Putamen (tissue), 1 donor: ENCODE results near the gene TENM3.

ENCODE experiments used
- DNase-seq: peaks from one replicate; pipeline ENCODE4 v3.0.0-alpha.2; 2016; ENCODE audit warnings: low spot score

Gene TENM3

GRCh38 chr4:182254026-182254780 is 11.0 kb downstream of the TENM3 start:
- no peak for DNase-seq

GRCh38 chr4:182255441-182256190 is 12.4 kb downstream of the TENM3 start:
- DNase-seq, result no peak

GRCh38 chr4:182257016-182257415 is 13.8 kb downstream of the TENM3 start:
- no peak for DNase-seq

- no peak for DNase-seq
Measured at GRCh38 chr4:182257503-182257902, 14.3 kb downstream of the TENM3 start.

GRCh38 chr4:182258441-182259000 is 15.3 kb downstream of the TENM3 start:
- DNase-seq, result no peak

GRCh38 chr4:182261651-182262223 is 18.5 kb downstream of the TENM3 start:
- DNase-seq, result no peak

- DNase-seq, result no peak
Measured at GRCh38 chr4:182263562-182263961, 20.4 kb downstream of the TENM3 start.

GRCh38 chr4:182264139-182264752 is 21.0 kb downstream of the TENM3 start:
- DNase-seq, result no peak

- DNase-seq, result no peak
Measured at GRCh38 chr4:182265881-182266280, 22.7 kb downstream of the TENM3 start.

GRCh38 chr4:182267048-182267447 is 23.8 kb downstream of the TENM3 start:
- DNase-seq, result no peak

- no peak for DNase-seq
Measured at GRCh38 chr4:182268966-182269365, 25.8 kb downstream of the TENM3 start.

GRCh38 chr4:182271731-182272130 is 28.5 kb downstream of the TENM3 start:
- no peak for DNase-seq

GRCh38 chr4:182272151-182272550 is 28.9 kb downstream of the TENM3 start:
- DNase-seq, result no peak

- no peak for DNase-seq
Measured at GRCh38 chr4:182273191-182273935, 30.2 kb downstream of the TENM3 start.

- DNase-seq, result no peak
Measured at GRCh38 chr4:182276210-182277109, 33.3 kb downstream of the TENM3 start.

GRCh38 chr4:182277377-182277776 is 34.2 kb downstream of the TENM3 start:
- no peak for DNase-seq

GRCh38 chr4:182278729-182279128 is 35.5 kb downstream of the TENM3 start:
- DNase-seq, result no peak

GRCh38 chr4:182280436-182281111 is 37.4 kb downstream of the TENM3 start:
- DNase-seq, result peak; percentile 42

- DNase-seq, result no peak
Measured at GRCh38 chr4:182286035-182286434, 42.8 kb downstream of the TENM3 start.

- DNase-seq, result no peak
Measured at GRCh38 chr4:182286931-182287330, 43.7 kb downstream of the TENM3 start.
